Thoracic aorta (tissue), 2 donors: ENCODE measurements around the gene FCSK. TPM values are rescaled to one million over a fixed set of nuclear protein-coding genes. Genes with fewer than 3 reads are reported as not detected.

ENCODE experiments used
- ATAC-seq: fragments of 150-250 bp; one replicate; pipeline ENCODE4 v1.8.0; 2017; ENCODE audit warnings: low read depth; ENCODE audit not compliant: insufficient number of reproducible peaks, low FRiP score
- DNase-seq: peaks from one replicate; pipeline ENCODE4 v3.0.0-alpha.2; 2020; ENCODE audit warnings: low spot score
- H3K27ac ChIP-seq, 2 donors: fragments of 200-600 bp; sonication (generic); 1 replicate in 1 of 2; 2 replicates in 1 of 2; pipeline ENCODE4 v1.5.1; 2016; ENCODE audit warnings: mild to moderate bottlenecking in 2 of 2, moderate library complexity in 2 of 2
- H3K27me3 ChIP-seq: fragments of 200-600 bp; sonication (generic); replicated peaks from 2 replicates; pipeline ENCODE4 v1.6.0; 2016; ENCODE audit warnings: mild to moderate bottlenecking; ENCODE audit not compliant: insufficient read depth
- H3K36me3 ChIP-seq: fragments of 200-600 bp; sonication (generic); one replicate; pipeline ENCODE4 v1.5.1; 2016
- H3K4me1 ChIP-seq, 2 donors: fragments of 200-600 bp; sonication (generic); 1 replicate in 1 of 2; 2 replicates in 1 of 2; pipeline versions ENCODE4 v1.5.1 to v1.6.0; 2016; ENCODE audit warnings: low read depth in 2 of 2, mild to moderate bottlenecking in 1 of 2; ENCODE audit not compliant: control insufficient read depth in 1 of 2
- H3K4me3 ChIP-seq: fragments of 200-600 bp; sonication (generic); 2 replicates; pipeline ENCODE4 v1.5.1; 2016; ENCODE audit warnings: mild to moderate bottlenecking
- H3K9me3 ChIP-seq: fragments of 200-600 bp; sonication (generic); 2 replicates; pipeline ENCODE4 v1.5.1; 2016
- CTCF ChIP-seq: fragments of 200-600 bp; sonication (generic); IDR thresholded peaks from one replicate; pipeline ENCODE4 v1.5.1; 2019; ENCODE audit warnings: antibody characterized with exemption
- total RNA-seq, 2 donors: library from RNA; depleted of rRNA; stranded (reverse); fragments of >200 nt; gene quantifications; one replicate each; pipeline versions ENCODE4 v1.1.0 to v1.2.3, GENCODE V29; 2016

The FCSK gene
- total RNA-seq, 2 donors from 2014 or later = 16.1 to 20.4 TPM

DNA sequence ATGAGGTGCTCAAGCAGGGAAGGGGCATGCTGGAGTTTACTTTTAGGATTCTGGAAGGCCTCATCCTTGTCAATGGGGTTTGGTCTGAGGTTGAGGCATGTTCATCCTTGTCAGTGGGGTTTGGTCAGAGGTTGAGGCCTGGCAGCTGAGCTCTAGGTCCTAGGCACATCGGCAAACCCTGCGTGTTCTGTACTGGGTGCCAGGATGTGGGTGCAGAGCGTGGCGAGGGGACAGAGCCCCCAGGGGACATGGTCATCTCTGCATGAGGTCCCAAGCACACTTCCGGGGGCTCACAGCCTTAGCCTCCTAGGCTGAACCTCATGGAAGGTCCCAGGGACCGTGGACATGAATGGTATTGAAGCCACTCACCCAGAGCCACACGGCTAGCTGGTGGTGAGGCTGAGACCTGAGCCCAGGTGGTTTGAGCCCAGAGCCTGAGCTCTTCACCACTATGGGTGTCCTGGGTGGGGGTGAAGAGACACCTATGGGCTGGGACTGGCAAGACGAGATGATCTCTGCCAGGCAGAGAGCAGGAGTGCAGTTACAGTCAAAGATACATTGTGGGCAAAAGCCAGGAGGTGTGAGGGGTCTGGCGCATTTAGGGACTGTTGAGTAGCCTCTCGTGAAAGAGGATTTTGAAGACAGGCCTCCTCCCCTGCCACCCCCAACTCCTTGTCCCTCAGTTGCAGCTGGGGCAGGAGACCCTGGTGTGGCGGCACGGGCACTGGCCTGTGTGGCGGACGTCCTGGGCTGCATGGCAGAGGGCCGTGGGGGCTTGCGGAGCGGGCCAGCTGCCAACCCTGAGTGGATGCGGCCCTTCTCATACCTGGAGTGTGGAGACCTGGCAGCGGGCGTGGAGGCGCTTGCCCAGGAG, 19.3 kb downstream of the FCSK start:
- peaks cover 0 to 12% of the 10 kb centered on the region in 2 donors for H3K4me1 ChIP-seq
- no peaks in the 10 kb centered on the region for H3K9me3 ChIP-seq
- TF ChIP-seq CTCF = no peak
- H3K27me3 ChIP-seq = no peaks in the 10 kb centered on the region
- H3K36me3 ChIP-seq = peaks cover 26% of the 10 kb centered on the region
- ATAC-seq = no peak
- H3K4me3 ChIP-seq = no peak overlapping the region
- DNase-seq = no peak
- no peak overlapping the region for H3K27ac ChIP-seq

DNA sequence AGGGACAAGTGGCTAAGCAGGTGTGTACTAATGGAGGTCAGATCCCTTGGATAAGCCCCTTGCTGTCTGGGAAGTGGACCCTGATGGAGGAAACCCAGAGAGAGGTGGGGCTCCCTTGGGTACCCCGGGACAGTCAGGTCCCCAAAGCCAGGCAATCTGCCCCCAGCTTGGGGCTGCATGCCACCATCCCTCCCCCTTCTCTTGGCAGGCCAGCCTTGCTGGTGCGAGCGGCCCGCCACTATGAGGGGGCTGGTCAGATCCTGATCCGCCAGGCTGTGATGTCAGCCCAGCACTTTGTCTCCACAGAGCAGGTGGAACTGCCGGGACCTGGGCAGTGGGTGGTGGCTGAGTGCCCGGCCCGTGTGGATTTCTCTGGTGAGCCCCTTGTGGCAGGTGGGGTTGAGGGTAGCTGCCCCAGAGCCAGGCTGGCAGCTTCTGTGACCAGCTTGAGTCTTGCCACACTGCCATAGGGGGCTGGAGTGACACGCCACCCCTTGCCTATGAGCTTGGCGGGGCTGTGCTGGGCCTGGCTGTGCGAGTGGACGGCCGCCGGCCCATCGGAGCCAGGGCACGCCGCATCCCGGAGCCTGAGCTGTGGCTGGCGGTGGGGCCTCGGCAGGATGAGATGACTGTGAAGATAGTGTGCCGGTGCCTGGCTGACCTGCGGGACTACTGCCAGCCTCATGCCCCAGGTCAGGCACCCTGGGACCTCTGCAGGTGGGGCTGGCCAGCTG, 20.1 kb downstream of the FCSK start:
- Histone ChIP-seq H3K4me3 (no peak overlapping the region), H3K9me3 (no peaks in the 10 kb centered on the region), H3K36me3 (peaks cover 31% of the 10 kb centered on the region), H3K27ac (no peak overlapping the region), H3K27me3 (no peaks in the 10 kb centered on the region), H3K4me1 (peaks cover 0 to 12% of the 10 kb centered on the region in 2 donors)
- ATAC-seq (no peak), DNase-seq (no peak)
- no peak for TF ChIP-seq CTCF

- Histone ChIP-seq H3K9me3 (no peaks in the 10 kb centered on the region), H3K27me3 (no peaks in the 10 kb centered on the region), H3K36me3 (peaks cover 39% of the 10 kb centered on the region), H3K27ac (no peak overlapping the region), H3K4me1 (peaks cover 0 to 12% of the 10 kb centered on the region in 2 donors), H3K4me3 (no peak overlapping the region)
- DNase-seq (no peak), ATAC-seq (no peak)
- TF ChIP-seq CTCF = no peak
Measured at GRCh38 chr16:70475054-70475871, 20.9 kb downstream of the FCSK start.

- Histone ChIP-seq H3K27ac (peak overlapping the region in 1 of 2 donors; percentile 56), H3K9me3 (no peaks in the 10 kb centered on the region), H3K27me3 (no peaks in the 10 kb centered on the region), H3K36me3 (peaks cover 48% of the 10 kb centered on the region), H3K4me1 (peaks cover 0 to 13% of the 10 kb centered on the region in 2 donors), H3K4me3 (no peak overlapping the region)
- ATAC-seq = no peak
- DNase-seq = no peak
- no peak for TF ChIP-seq CTCF
Measured at GRCh38 chr16:70476272-70477020, 22.1 kb downstream of the FCSK start.
